Measurements from ENCODE around the gene STPG2. TPM values are rescaled to one million over a fixed set of nuclear protein-coding genes. Genes with fewer than 3 reads are reported as not detected.

Gene STPG2
- total and polyA plus RNA-seq, 4 donors = 0.05 to 0.67 (median 0.28) TPM; not detected in 1

DNA sequence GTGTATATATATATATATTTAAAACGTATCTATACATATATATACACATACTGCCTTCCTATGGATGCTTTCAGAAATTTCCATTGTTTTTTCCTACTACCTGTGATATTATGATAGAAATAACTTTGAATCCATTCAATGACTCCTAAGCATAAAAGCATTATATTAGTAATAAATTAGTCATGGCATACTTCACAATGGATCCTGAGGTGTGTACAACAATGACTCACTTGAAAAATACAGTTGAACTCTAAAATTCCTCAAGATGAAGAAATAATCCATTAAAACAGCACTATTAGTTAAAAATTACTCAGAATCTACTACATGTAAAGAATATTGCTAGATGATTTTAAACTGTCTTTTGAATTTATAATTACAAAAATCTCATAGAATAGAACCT lies 201.1 kb downstream of the STPG2 start (continued):
- TF ChIP-seq, protein P1, sequence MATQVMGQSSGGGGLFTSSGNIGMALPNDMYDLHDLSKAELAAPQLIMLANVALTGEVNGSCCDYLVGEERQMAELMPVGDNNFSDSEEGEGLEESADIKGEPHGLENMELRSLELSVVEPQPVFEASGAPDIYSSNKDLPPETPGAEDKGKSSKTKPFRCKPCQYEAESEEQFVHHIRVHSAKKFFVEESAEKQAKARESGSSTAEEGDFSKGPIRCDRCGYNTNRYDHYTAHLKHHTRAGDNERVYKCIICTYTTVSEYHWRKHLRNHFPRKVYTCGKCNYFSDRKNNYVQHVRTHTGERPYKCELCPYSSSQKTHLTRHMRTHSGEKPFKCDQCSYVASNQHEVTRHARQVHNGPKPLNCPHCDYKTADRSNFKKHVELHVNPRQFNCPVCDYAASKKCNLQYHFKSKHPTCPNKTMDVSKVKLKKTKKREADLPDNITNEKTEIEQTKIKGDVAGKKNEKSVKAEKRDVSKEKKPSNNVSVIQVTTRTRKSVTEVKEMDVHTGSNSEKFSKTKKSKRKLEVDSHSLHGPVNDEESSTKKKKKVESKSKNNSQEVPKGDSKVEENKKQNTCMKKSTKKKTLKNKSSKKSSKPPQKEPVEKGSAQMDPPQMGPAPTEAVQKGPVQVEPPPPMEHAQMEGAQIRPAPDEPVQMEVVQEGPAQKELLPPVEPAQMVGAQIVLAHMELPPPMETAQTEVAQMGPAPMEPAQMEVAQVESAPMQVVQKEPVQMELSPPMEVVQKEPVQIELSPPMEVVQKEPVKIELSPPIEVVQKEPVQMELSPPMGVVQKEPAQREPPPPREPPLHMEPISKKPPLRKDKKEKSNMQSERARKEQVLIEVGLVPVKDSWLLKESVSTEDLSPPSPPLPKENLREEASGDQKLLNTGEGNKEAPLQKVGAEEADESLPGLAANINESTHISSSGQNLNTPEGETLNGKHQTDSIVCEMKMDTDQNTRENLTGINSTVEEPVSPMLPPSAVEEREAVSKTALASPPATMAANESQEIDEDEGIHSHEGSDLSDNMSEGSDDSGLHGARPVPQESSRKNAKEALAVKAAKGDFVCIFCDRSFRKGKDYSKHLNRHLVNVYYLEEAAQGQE (IDR thresholded peaks at IDR 0.05) = no peak
- no peak for TF ChIP-seq HNF4A (conservative IDR thresholded peaks at IDR 0.05)
- no peak for TF ChIP-seq SP1 (IDR thresholded peaks at IDR 0.05)

DNA sequence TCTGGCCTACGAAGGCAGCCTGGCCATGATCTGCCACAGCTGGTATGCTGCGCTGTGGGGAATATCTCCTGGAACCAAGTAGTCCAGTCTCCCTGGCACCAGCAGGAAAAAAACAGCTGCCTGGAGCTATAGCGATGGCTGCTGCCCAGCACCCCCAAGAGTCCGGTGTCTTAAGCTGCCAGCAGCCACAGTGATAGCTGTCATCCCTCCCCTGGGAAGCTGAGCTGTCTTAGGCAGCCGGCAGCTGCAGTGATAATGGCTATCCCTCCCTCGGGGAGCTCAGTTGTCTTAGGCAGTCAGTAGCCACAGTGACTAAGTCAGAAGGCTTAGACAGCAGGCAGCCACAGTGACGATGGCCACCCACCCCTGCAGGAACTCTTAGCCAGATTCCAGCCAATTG lies 205.1 kb downstream of the STPG2 start:
- H3K27ac ChIP-seq (ENCODE audit: low read depth in 1 of 2, low read length in 2 of 2) = no peak overlapping the region
- no peak for DNase-seq (ENCODE audit: low spot score)
- no peaks in the 10 kb centered on the region for H3K27me3 ChIP-seq (ENCODE audit: control insufficient read depth in 4 of 4, insufficient read depth in 4 of 4, low read length in 3 of 4)
- H3K9me3 ChIP-seq (ENCODE audit: control insufficient read depth in 4 of 4, low read length in 3 of 4) = peaks cover 0 to 11% (median 8%) of the 10 kb centered on the region in 4 donors
- H3K4me3 ChIP-seq (ENCODE audit: low read depth in 1 of 3, low read length in 3 of 3) = no peak overlapping the region
- H3K9ac ChIP-seq (ENCODE audit: low read depth in 1 of 2, low read length in 2 of 2) = no peak overlapping the region
- H3K4me1 ChIP-seq (ENCODE audit: control insufficient read depth in 4 of 4, insufficient read depth in 4 of 4, low read length in 3 of 4) = no peaks in the 10 kb centered on the region
- H3K36me3 ChIP-seq (ENCODE audit: control insufficient read depth in 4 of 4, insufficient read depth in 3 of 4, low read depth in 1 of 4, low read length in 3 of 4) = peaks cover 0 to 2% (median 0%) of the 10 kb centered on the region in 4 donors
- no peak for TF ChIP-seq YY1 (IDR thresholded peaks at IDR 0.05)
- no peak for TF ChIP-seq EGR1 (IDR thresholded peaks at IDR 0.05; ENCODE audit: low read depth in 2 of 2)
- TF ChIP-seq HNF4G (IDR thresholded peaks at IDR 0.05) = no peak
- TF ChIP-seq JUND (IDR thresholded peaks at IDR 0.05) = no peak
- no peak for TF ChIP-seq GABPA (IDR thresholded peaks at IDR 0.05 in 1 of 2, conservative IDR thresholded peaks at IDR 0.05 in 1 of 2)
- TF ChIP-seq, protein P1 (IDR thresholded peaks at IDR 0.05) = no peak
- TF ChIP-seq, protein P2, sequence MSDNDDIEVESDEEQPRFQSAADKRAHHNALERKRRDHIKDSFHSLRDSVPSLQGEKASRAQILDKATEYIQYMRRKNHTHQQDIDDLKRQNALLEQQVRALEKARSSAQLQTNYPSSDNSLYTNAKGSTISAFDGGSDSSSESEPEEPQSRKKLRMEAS (IDR thresholded peaks at IDR 0.05) = no peak
- TF ChIP-seq, protein P3, sequence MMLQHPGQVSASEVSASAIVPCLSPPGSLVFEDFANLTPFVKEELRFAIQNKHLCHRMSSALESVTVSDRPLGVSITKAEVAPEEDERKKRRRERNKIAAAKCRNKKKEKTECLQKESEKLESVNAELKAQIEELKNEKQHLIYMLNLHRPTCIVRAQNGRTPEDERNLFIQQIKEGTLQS (IDR thresholded peaks at IDR 0.05) = no peak
- TF ChIP-seq RAD21 (IDR thresholded peaks at IDR 0.05) = no peak
- WGBS = 83% methylated on average over 7 of the region's 7 CpGs

DNA sequence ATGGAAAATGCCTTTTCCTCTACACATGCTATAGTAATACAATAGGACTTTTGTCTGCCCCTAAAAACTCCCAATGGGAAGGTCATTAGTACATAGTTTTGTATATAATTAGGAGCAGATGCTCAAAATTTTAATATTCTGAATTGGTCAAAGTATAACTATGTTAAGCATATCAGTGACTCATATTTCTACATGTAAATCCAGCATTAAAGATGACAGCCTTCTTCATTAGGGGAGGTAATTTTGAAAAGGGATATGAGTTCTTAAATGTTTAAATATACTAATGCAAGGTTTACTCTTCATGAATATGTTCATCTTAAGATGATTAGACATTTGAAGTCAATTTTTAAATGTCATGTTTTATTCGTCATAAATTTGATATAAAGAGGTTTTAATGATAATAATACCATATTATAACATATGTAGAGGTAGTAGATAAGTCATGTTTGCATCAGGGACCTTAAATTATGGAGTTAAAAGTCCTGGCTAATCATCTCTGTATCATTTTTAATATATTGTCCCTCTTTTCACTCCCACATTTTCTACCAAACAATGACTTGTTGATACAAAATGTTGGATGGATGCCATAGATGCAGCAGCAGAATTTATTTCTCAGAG lies 218.8 kb downstream of the STPG2 start:
- Histone ChIP-seq H3K27ac (ENCODE audit: low read depth in 1 of 2, low read length in 2 of 2) (no peak overlapping the region), H3K4me3 (ENCODE audit: low read depth in 1 of 3, low read length in 3 of 3) (no peak overlapping the region), H3K36me3 (ENCODE audit: control insufficient read depth in 4 of 4, insufficient read depth in 3 of 4, low read depth in 1 of 4, low read length in 3 of 4) (no peaks in the 10 kb centered on the region), H3K9me3 (ENCODE audit: control insufficient read depth in 4 of 4, low read length in 3 of 4) (no peaks in the 10 kb centered on the region), H3K27me3 (ENCODE audit: control insufficient read depth in 4 of 4, insufficient read depth in 4 of 4, low read length in 3 of 4) (no peaks in the 10 kb centered on the region), H3K4me1 (ENCODE audit: control insufficient read depth in 4 of 4, insufficient read depth in 4 of 4, low read length in 3 of 4) (no peaks in the 10 kb centered on the region), H3K9ac (ENCODE audit: low read depth in 1 of 2, low read length in 2 of 2) (no peak overlapping the region)
- WGBS = 61% methylated on average over 1 of the region's 1 CpG
- no peak for DNase-seq (ENCODE audit: low spot score)
- TF ChIP-seq RXRA (IDR thresholded peaks at IDR 0.05) (no peak), SP1 (IDR thresholded peaks at IDR 0.05) (no peak), NR2F2 (IDR thresholded peaks at IDR 0.05) (no peak), FOXA2 (IDR thresholded peaks at IDR 0.05) (no peak), JUND (IDR thresholded peaks at IDR 0.05) (no peak), EGR1 (IDR thresholded peaks at IDR 0.05; ENCODE audit: low read depth in 2 of 2) (no peak), RAD21 (IDR thresholded peaks at IDR 0.05) (no peak), HNF4G (IDR thresholded peaks at IDR 0.05) (no peak), FOXA1 (IDR thresholded peaks at IDR 0.05) (no peak)
- TF ChIP-seq, protein P1 (IDR thresholded peaks at IDR 0.05) = no peak
- TF ChIP-seq, protein P2 (IDR thresholded peaks at IDR 0.05) = no peak
- TF ChIP-seq, protein P4, sequence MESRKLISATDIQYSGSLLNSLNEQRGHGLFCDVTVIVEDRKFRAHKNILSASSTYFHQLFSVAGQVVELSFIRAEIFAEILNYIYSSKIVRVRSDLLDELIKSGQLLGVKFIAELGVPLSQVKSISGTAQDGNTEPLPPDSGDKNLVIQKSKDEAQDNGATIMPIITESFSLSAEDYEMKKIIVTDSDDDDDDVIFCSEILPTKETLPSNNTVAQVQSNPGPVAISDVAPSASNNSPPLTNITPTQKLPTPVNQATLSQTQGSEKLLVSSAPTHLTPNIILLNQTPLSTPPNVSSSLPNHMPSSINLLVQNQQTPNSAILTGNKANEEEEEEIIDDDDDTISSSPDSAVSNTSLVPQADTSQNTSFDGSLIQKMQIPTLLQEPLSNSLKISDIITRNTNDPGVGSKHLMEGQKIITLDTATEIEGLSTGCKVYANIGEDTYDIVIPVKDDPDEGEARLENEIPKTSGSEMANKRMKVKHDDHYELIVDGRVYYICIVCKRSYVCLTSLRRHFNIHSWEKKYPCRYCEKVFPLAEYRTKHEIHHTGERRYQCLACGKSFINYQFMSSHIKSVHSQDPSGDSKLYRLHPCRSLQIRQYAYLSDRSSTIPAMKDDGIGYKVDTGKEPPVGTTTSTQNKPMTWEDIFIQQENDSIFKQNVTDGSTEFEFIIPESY (IDR thresholded peaks at IDR 0.05) = no peak

All from liver (tissue), 9 donors.